ENCODE results near the gene C4orf36.

Gene C4orf36

GRCh38 chr4:86855572-86855971 is 36.6 kb downstream of the C4orf36 start:
- no peak for DNase-seq

- DNase-seq = no peak
These were observed 39.0 kb downstream of the C4orf36 start for GRCh38 chr4:86853209-86853608.

- DNase-seq = no peak
These were observed 43.2 kb downstream of the C4orf36 start, which contains the start of gene SLC10A6 for GRCh38 chr4:86848732-86849619. Gene SLC10A6 (minus strand): TSS chr4:86849384. CDS start chr4:86849115, 269 bp downstream.

- DNase-seq = no peak
These were observed 44.1 kb downstream of the C4orf36 start for GRCh38 chr4:86848136-86848535.

- no peak for DNase-seq
These were observed 44.7 kb downstream of the C4orf36 start for GRCh38 chr4:86847571-86847970.

GRCh38 chr4:86846921-86847320 is 45.3 kb downstream of the C4orf36 start:
- DNase-seq = no peak

- no peak for DNase-seq
These were observed 46.6 kb downstream of the C4orf36 start for GRCh38 chr4:86845593-86845992.

GRCh38 chr4:86841309-86841708 is 50.9 kb downstream of the C4orf36 start:
- no peak for DNase-seq

GRCh38 chr4:86840858-86841257 is 51.4 kb downstream of the C4orf36 start:
- DNase-seq = no peak

- DNase-seq = peak in 1 of 2 experiments; percentile 10
These were observed 54.3 kb downstream of the C4orf36 start for GRCh38 chr4:86837691-86838503.

- DNase-seq = no peak
These were observed 56.5 kb downstream of the C4orf36 start for GRCh38 chr4:86835677-86836076.

- no peak for DNase-seq
These were observed 57.3 kb downstream of the C4orf36 start for GRCh38 chr4:86834901-86835300.

- no peak for DNase-seq
These were observed 58.6 kb downstream of the C4orf36 start for GRCh38 chr4:86833615-86834014.

- DNase-seq = no peak
These were observed 60.7 kb downstream of the C4orf36 start for GRCh38 chr4:86831262-86832130.

Data from NCI-H446 (cell line).